NCI-H82 (cell line): ENCODE data around the gene AKNA.

Experiments used
- DNase-seq: peaks from one replicate; lab custom pipeline; 2025; lab: John Stamatoyannopoulos, UW

AKNA gene

DNA sequence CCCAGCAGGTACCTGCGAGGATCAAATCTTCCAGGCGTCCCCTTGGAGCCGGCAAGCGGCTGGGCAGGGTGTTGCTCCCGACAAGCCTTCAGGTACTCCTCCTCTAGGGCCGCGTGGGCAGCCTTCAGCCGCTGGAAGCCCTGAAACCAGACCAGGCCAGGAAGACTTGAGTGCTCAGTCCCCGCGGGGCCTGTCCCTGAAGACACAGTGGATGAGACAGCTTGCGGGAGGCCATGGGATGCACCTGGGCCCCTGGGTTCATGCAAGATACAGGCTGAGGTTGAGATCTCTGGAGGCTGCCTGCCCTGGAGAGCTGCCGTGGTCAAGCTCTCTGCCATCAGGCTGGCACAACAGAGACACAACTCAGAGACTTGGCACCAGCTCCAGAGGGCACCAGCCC, 25.4 kb downstream of the AKNA start:
- no peak for DNase-seq

DNA sequence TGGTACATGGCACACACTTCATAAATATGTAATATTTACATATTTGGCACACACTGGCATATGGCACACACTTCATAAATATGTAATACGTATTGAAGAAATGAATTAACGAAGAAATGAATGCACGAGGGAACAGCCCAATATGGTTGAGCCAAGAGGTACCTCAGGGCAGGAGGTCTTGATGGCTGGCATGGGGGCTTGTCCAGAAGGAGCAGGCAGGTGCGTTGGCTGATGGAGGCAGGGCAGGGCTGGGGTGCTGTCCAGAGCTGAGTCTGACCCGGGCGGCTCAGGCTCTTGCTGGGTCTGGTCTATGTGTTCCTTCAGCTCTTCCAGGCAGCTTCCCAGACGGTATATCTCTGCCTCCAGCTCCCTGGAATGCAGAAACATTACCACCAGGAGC, 26.2 kb downstream of the AKNA start:
- no peak for DNase-seq

DNA sequence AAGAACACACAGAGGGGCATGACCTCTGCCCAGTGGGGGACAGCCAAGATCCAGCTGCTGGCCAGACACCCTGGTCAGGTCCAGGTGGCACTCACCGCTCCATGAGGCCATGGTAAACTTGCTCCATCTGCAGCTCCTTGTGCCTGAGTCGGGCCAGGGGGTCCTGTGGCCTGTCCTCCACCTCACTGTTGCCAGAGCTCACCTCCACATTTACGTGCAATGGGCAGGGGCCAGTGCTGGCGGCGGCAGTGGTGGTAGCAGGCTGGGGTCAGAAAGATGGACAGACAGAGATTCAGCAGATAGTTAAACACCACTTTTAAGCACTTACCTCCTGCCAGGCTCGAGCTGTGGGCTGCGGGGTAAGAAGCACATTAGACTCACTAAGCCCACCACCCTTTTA, 28.0 kb downstream of the AKNA start:
- no peak for DNase-seq

DNA sequence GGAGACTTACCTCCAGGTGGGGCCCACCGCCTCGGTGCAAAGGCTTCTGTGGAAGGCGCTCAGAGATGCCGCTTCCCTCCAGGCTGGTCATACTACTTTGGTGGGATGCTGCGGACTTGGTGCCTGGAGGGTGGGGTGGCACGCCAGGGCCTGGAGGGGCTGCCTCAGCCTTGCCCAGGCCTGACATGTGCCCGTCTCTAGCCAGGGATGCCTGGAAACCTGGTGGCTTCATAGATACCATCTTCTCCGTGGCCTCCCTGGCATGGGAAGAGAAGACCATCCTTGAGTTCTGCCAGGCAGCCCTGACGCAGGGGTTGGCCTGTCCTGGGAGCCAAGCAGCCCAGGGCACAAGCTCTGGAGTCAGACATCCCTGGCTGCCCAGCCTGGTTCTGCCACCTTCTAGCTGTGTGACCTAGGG, 29.9 kb downstream of the AKNA start:
- no peak for DNase-seq

DNA sequence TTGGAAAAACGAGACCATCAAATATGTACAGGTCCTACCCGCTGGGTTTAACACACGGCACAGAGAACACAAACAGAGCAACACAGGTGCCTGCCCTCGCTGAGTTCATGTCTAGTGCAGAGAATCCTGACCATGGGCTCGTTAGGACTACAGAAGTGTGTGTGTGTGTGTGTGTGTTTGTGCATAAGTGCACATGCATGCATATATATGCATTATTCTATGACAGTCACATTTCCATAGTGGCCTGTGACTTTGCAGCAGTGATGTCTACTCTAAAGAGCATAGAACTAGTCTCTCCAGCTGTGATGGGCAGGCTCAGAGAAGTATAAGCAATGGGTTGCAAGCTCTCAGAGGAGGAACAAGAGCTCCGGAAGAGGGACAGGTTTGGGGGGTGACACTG, 30.4 kb downstream of the AKNA start:
- DNase-seq: no peak

DNA sequence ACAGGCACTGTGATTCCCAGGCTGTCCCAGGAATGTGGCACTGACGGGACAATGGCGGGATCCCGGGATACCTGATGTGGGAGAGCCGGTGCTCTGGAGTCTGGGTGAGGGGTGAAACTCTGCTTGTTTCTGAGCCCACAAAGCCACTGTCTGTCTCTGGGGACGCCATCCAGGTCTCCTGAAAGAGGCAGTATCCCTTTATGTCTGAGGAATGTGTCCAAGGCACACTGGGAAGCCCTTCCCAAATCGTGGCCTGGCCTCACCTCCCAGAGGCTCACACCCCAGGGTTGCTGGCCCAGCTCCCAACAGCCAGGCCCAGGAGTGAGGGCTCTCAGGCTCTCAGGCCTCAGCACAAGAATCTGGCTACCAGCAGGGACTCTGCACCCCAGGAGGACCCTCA, 31.0 kb downstream of the AKNA start:
- no peak for DNase-seq

DNA sequence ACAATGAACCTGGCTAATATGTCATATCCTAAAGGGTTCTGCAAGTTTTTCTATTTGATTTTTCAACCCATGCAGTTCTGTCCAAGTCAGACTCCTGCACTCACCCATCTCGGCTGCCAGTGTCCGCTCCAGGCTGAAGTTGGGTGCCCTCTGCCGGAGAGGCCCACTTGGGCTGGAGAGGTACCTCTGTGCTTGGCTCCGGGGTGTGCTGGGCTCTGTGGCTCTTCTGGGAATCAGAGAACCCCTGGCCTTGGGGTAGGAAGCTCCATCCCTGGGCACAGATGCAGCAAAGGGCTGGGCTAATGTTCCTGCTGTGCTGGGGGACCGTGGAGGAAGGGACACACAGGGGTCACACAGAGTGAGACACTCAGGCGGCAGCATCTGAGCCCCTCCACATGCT, 32.0 kb downstream of the AKNA start:
- DNase-seq: no peak

DNA sequence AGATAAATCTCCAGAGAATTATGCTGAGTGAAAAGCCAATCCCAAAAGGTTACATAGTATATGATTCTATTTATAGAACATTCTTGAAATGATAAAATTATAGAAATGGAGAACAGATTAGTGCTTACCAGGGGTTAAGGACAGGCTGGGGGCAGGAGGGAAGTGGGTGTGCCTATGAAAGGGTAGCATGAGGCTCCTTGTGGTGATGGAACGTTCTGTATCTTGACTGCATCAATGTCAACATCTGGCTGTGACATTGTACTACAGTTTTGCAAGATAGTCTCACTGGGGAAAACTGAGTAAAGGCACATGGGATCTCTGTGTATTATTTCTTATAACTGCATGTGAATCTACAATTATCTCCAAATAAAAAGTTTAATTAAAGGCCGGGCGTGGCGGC, 35.9 kb downstream of the AKNA start:
- no peak for DNase-seq

DNA sequence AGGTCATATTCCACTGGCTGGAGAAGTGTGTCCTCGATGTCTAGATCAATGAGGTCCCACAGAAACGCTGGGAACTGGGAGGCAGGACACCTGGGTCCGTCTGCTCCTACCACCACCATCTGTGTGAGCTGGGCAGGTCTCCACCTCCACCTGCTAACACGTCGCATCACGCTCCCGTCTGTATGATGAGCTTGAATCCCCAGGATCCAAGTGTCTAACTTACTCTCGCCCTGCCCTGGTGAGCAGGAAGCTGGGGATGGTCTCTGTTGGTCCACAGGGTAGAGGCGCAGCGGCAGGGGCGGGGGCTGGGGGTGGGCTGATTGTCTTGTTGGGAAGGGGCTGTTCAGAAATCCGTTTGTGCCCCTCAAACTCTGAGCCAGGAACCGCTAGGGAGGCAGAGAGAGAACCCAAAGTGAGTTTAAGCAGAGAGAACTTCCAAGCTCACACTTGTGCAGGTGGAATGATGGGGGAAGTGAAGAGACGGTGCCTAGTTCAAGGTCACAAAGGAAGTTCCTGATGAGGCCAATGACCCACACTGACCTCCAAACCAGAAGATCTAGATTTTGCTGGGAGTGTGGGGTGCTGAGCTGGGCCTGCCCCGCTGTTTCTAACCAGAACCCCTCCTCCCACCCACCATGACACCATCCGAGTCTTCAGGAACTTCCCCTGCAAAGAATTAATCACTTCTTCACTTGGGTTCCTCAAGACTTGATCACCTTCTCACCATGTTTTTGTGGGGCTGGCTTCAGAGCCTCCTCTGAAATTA, 37.0 kb downstream of the AKNA start:
- DNase-seq: no peak

DNA sequence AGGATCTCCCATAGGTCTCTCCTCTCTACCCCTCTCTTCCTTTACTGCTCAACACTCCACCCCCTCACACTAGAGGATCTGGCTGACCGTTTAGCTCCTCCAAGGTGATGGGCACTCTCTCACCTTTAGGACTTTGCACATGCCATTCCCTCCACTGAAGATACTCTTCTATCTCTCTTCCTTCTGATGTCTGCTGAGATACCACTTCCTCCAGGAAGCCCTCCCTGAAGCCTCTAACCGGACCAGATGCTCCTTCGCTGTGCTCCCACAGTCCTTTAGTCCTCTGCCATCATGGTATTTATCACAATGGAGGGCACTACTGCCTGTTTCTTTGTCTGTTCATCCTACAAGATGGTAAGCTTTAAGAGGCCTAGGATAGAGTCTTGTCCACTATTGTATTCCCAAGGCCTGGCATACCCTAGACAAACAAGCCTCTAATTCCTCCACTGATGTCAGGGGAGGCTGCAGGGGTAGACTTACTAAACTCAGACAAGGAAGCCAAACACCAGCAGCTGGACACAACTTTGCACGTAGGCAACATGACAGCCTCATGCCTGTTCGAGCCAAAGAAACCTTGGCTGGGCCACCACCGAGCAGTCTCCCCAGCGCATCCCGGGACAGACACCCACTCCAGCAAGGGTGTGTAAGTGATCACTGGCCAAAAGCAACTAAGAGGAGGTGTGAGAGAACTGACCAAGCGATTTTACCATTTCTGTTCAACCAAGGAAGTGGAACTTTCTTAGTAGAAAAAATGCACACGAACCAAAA, 37.9 kb downstream of the AKNA start:
- no peak for DNase-seq

DNA sequence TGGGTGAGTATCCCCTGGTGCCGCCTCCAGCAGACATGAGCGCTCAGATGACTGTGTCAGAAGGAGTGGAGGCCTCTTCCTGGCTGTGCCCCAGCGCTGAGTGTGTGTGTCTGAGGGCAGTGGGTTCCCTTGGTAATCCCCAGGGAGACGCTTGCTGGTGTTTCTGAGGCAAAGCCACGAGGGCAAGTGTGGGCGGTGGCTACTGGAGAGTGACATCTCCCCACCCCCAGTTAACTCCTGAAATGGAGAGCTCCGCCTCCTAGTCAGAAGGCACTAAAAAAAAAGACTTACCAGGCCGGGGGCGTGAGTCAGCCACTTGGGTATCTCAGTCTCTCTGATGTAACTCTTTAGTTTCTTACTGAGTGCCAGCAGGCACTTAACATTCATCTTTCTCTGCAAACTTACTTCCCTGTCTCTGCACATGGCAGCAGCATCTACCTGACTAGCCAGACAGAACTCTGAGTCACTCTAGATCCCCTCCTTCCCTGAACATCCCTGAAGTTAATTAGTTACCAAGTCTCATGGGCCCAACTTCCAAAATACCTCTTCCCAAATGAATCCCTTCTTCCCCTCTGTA, 38.8 kb downstream of the AKNA start:
- DNase-seq: peak; percentile 91

DNA sequence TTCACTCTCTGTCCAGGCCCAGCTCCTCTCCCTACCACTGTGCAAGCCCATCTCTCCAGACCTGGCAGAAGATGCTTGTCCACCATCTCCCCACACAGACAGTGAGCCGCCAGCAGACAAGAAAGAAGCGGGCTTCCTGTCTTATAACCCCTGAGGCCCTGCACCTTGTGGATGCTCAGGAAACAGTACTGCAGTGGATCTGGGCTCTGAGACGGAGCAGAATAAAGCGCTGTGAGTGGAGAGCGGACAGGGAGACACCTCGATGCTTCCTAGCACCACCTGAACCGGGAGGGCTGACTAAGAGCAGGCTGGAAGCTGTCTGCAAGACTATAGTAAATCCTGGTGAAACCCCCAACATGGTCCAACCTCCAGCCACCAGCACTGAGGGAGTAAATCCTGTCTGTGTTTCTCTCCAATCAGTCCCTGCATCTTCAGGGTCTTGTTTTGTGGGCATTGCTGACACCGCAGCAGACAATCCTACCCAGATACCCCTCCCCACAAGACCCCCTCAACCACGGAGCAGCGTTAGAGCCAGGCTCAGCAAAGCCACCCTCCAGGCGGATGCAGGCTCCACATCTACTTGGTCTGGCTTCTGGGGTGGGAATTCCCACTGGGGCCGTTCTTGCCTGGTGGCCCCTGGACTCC, 39.4 kb downstream of the AKNA start:
- no peak for DNase-seq

DNA sequence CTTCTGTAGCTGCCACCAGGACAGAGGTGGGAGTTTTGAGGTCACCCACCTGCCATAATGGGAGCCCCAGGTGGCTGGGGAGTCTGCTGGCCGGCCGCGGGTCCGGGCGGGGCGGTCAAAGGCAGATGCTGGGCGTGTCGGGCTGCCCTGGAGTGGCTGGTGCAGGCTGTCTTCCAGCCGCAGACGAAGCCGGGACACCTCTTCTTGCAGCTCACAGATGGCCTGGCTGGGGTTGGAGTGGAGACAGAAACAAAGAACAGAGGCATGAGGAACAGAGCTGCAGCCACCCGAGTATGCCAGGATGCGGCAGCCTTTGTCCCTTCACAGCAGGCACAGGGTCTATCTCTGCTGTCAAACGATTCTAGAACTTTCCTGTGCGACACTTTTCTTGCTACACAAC, 40.1 kb downstream of the AKNA start:
- DNase-seq: no peak

DNA sequence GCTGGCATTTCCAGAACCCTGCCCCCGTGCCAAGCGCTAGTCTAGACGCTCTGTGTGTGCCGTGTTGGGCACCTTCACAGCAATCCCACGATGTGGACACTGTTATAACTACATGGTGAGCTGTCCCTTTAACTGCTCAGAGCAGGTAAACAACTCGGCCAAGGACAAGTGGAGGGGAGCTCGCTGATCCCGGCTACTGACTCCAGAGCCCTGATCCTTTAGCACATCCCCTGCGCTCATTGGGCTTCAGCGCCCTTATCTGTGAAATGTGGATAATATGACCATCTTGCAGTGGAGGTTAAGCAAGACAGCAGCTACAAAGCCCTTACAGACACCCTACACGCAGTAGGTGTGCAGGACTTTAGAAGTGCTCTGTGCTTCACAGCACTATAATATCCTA, 41.6 kb downstream of the AKNA start:
- DNase-seq: peak; percentile 19

DNA sequence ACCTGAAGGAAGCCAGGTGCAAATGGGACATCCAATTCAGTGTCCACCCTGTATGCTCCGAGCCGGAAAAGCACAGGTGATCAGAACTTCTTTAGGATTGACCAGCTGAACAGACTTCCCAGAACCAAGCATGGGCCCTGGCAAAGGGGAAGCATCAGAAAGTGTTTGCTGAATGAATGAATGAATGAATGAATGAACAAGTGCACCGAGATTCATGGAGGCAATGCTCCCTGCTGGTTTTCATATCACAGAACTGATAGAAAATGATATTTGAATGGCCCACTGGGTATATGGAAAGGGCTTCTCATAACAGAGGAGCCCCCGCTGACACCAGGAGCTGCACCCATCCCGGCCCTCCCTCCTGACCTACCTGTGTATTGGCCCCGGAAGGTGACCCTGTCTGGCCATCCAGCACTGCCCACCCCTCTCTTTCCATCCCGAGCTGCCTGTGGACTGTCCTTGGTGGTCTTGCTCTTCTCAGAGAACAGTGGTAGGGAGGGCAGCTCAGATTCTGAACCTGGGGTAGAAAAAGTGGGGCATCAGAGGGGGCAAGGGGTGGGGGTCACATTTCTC, 42.2 kb downstream of the AKNA start:
- no peak for DNase-seq

DNA sequence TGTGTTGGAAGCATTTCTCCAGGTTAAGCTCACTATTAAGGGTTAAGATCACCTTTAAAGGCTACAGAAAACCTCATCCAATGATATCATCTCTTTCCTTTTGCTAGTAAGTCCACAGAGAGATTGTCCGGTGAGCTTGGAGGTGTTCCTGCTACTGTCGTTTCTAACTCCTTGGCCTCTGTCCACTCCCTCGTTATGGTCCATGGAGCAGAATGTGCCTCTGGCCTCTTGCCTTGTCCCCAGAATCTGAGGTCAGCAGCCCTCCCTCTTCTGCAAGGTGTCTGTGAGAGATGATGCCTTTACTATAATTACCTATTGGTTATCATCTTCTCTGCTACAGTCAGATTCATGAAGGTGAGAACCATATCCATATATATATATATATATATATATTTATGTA, 43.1 kb downstream of the AKNA start:
- no peak for DNase-seq

DNA sequence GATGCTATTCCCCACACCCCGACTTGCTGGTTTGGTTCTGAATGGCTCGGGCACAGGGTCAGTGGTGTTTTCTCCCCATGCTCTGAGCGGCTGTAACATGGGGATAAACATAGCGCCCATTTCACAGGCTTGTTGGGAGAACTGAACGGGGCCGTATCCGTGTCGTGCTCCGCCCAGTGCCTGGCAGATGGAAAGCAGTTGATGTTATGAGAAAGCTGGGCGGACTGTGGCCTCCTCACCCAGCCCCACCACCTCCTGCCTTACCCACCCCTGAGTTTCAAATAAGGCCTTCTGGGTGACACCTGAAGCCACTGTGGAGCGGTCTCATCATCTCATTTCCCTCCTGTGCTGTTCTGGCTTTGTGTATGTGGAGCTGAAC, 43.6 kb downstream of the AKNA start:
- DNase-seq: no peak

DNA sequence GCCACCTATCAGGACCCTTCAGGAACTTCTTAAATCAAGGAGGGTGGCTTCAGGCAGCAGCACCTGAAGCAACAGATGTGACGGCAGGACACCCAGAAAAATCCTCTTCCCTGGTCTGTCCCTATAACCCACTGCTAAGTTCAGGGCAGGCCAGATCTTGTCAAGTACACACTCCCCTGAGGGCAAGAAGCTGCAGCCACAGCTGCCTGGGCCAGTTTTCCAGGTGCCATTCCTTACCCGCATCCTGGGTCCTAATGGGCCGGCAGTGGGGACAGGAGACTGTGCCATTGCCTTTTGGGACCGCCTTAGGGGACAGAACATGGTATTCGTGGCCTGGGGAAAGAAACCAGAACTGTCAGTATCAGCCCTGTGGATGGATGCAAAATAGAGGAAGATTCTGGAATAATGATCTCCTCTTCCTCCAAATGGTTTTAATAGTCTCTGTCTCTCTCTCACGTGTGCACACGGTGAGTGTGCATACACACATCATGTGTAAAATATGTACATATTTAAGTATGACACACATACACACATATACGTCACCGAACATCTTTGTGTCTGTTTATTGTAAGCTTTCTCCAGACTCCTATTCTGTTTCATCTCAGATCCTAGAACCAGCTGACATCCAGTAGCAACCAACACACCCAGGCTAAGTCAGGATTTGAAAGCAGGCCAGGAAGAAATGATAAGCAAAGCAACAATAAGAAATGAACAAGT, 44.2 kb downstream of the AKNA start:
- DNase-seq: no peak

DNA sequence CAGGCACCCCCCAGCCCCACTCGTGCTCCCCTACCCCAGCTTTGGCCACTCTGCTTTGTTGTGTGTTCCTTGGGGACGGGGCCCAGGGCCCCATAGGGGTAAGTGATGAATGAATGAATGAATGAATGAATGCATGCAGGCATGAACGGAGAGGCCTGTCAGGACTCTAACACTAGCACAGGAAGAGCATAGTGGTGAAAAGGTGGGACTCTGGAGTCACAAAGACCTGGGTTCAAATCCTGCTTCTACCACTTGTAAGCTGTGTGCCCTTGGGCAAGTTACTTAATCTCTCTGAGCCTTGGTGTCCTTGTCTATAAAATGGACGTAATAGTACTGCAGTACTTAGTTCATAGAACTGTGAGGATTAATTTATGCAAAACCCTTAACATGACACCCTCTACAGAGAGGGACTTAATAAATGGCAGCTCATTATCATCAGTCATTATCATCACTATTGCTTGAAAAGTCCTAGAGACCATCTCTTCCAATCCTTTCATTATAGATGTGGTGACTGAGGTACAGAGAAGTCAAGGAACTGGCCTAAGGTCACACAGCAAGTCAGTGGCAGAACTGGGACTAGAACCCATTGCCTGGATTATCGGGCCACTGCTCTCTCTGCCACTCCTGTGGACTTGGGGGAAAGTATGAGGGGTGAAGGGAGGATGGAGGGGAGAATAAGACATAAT, 44.9 kb downstream of the AKNA start:
- no peak for DNase-seq

DNA sequence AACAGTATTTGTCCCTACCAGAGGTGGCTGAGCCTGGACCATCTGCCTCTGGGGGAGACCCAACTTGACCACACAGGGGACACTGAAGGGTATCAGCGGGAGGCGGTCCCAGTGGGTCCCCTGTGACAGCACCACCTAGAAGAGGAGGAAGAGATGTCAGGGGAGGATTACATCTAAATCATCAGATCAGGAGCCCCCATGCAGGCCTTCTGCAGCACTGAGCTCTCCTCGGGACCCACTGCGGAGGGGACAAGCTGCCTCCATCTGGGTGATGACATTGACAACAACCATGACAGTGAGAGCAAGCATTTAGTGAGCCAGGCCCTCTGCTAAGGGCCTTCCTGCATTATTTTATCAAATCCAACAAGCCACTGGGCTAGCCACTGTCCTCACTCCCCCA, 45.8 kb downstream of the AKNA start:
- peak; percentile 12 for DNase-seq

DNA sequence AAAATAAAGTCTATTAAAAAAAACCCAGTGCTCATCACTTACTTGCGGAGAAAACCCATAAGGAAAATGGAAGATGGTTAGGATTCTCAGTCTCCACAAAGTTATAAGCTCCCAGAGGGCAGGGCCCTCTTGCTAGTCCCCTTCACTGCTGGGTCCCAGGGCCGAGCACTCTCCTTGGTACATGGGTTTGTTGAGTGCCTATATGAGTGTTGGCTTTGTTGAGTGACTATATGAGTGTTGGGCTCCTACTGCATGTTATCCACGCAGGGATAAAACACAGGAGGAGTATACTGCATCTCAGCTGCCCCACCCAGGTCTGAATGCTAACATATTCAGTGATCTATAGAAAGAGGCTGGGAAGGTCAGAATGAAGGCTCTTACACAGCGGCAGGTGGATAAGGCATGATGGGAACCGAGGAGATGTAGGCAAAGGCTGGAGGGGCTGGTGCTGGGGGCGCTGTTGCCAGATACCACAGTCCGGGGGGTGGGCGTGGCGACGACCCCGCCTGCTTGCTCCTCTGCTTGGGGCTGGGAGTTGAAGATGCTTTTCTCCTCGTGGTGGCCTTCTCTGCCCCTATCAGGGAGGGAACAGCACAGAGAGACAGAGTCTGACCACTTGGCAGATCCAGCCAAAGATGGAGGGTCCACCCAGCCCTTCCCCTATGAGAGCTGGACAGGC, 46.5 kb downstream of the AKNA start:
- DNase-seq: no peak
